Measurements from ENCODE around the gene POU5F1.
"Not testable (repeated sequence)": the region's sequence is repeated elsewhere in the genome, so short reads cannot be mapped to it uniquely, and the experiment has no call there.

POU5F1 gene

GRCh38 chr6:31189223-31189622 lies 18.7 kb upstream of the POU5F1 start:
- DNase-seq, result not testable (repeated sequence)

GRCh38 chr6:31187780-31188194 lies 17.3 kb upstream of the POU5F1 start:
- no peak for DNase-seq

GRCh38 chr6:31186052-31186734 lies 15.7 kb upstream of the POU5F1 start:
- DNase-seq, result no peak

GRCh38 chr6:31185695-31186051 lies 15.2 kb upstream of the POU5F1 start:
- not testable (repeated sequence) for DNase-seq

GRCh38 chr6:31183859-31184258 lies 13.4 kb upstream of the POU5F1 start:
- not testable (repeated sequence) for DNase-seq

GRCh38 chr6:31183287-31183686 lies 12.8 kb upstream of the POU5F1 start:
- not testable (repeated sequence) for DNase-seq

GRCh38 chr6:31180500-31180899 lies 10.0 kb upstream of the POU5F1 start:
- peak; percentile 54 for DNase-seq

GRCh38 chr6:31179896-31180295 lies 9.4 kb upstream of the POU5F1 start:
- DNase-seq, result no peak

- DNase-seq, result no peak
Measured at GRCh38 chr6:31179042-31179386, 8.5 kb upstream of the POU5F1 start.

- no peak for DNase-seq
Measured at GRCh38 chr6:31178143-31179041, 7.9 kb upstream of the POU5F1 start.

GRCh38 chr6:31175971-31176370 lies 5.5 kb upstream of the POU5F1 start:
- DNase-seq, result no peak

- DNase-seq, result no peak
Measured at GRCh38 chr6:31174378-31174777, 3.9 kb upstream of the POU5F1 start.

- no peak for DNase-seq
Measured at GRCh38 chr6:31173406-31173805, 2.9 kb upstream of the POU5F1 start.

- DNase-seq, result no peak
Measured at GRCh38 chr6:31172973-31173384, 2.5 kb upstream of the POU5F1 start.

- DNase-seq, result no peak
Measured at GRCh38 chr6:31171931-31172905, 1.7 kb upstream of the POU5F1 start.

GRCh38 chr6:31170987-31171671 lies 647 bp upstream of the POU5F1 start:
- DNase-seq, result no peak

GRCh38 chr6:31169858-31170599 lies 453 bp downstream of the POU5F1 start:
- DNase-seq, result not testable (repeated sequence)

GRCh38 chr6:31169123-31169857 lies 1.2 kb downstream of the POU5F1 start:
- no peak for DNase-seq

GRCh38 chr6:31168606-31169005 lies 1.9 kb downstream of the POU5F1 start:
- DNase-seq, result no peak

- DNase-seq, result no peak
Measured at GRCh38 chr6:31165986-31166385, 4.5 kb downstream of the POU5F1 start.
